B cell (primary cell): ENCODE measurements around the gene RAB3IP.

Experiments used
- CTCF ChIP-seq: fragments of 200-600 bp; IDR thresholded peaks from one replicate; pipeline ENCODE4 v1.8.0; 2022; ENCODE audit warnings: antibody characterized with exemption, mild to moderate bottlenecking
- EZH2 ChIP-seq: IDR thresholded peaks from 2 replicates; pipeline ENCODE4 v1.6.1; 2012; ENCODE audit warnings: borderline replicate concordance, low read depth, mild to moderate bottlenecking, moderate library complexity, low read length; ENCODE audit not compliant: insufficient read depth, poor library complexity, severe bottlenecking

- TF ChIP-seq CTCF, result no peak
- TF ChIP-seq EZH2, result no peak
Measured at GRCh38 chr12:69844416-69844815, 105.8 kb downstream of the RAB3IP start.
